Colonic mucosa (tissue), 4 donors: ENCODE results near the gene IRF4. TPM values are rescaled to one million over a fixed set of nuclear protein-coding genes. Genes with fewer than 3 reads are reported as not detected.
"Not testable (repeated sequence)": the region's sequence is repeated elsewhere in the genome, so short reads cannot be mapped to it uniquely, and the experiment has no call there.

Source experiments
- DNase-seq: peaks from one replicate; pipeline ENCODE4 v3.0.0-alpha.2; 2020
- H3K27ac ChIP-seq: fragments of 200-600 bp; one replicate; pipeline ENCODE4 v1.8.0; 2021
- H3K27me3 ChIP-seq: fragments of 200-600 bp; one replicate; pipeline ENCODE4 v1.8.0; 2021
- H3K36me3 ChIP-seq: fragments of 200-600 bp; one replicate; pipeline ENCODE4 v1.8.0; 2021
- H3K4me1 ChIP-seq: fragments of 200-600 bp; one replicate; pipeline ENCODE4 v1.8.0; 2021; ENCODE audit warnings: mild to moderate bottlenecking
- H3K4me3 ChIP-seq: fragments of 200-600 bp; one replicate; pipeline ENCODE4 v1.8.0; 2021
- H3K9ac ChIP-seq, 2 donors: one replicate each; pipeline ENCODE4 v1.7.0; 2013; ENCODE audit warnings: control low read depth in 2 of 2, low read depth in 2 of 2, low read length in 2 of 2
- H3K9me3 ChIP-seq: fragments of 200-600 bp; one replicate; pipeline ENCODE4 v1.8.0; 2021
- intact Hi-C: fragments of 100-400 bp; cut with DNase I; formaldehyde crosslinking; loops from one replicate; pipeline ENCODE4 v1.14.1; 2022
- total RNA-seq, 2 donors: library from RNA; stranded (reverse); fragmentation: NEBNext Ultra II Directional in 1 of 2; extraction: Animal tissue kit (Norgen Biotek cat#: 25700) in 1 of 2; gene quantifications; one replicate each; pipeline ENCODE4 v1.2.1, GENCODE V29; 2021
- TF ChIP-seq, protein P1 (sequence below): fragments of 200-600 bp; IDR thresholded peaks from one replicate; pipeline ENCODE4 v1.8.0; 2022; ENCODE audit warnings: antibody characterized with exemption, mild to moderate bottlenecking
- donor health status: healthy.
- donor health status: DM: no; HTN: no; CAD: no.
- donor health status: DM: no; HTN: no; CAD: no.

Gene IRF4
- total RNA-seq, 2 donors from 2014 or later, result 4.7 to 8.8 TPM

DNA sequence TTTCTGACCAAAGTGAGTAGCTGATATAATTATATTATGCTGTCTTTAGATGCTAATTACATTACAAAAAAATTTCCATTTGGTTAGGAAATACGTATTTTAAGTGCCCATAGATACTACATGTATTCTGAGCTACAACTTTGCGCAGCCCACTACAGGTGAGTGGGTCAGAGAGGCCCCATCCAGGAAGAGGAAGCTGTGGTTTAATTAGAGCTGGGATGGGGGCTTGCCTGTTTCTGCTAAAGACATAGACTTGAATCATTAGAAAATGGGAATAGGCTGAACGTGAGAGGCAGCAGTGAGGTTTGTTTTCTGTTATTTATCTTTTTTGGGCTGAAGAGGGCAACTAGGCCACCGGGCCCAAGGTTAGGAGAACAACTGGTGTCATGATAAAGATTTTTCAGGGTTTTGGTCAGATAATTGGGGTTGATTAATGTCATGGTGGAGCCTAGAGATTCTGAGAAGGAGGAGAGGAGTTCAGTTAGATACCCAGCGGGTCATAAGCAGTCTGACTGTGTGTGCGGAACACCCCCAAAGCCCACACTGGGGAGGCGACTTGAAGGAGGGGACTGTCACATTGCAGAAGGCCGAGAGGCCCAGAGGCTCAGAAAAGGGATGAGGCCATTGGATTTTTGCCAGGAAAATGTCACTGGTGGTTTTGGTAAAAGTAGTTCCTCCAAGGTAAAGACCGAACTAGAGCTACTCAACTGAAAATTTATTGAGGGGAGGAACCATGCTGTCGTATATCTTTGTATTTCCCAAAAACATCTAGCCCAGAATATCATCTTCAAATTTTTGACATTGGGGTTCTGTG lies 14.5 kb upstream of the IRF4 start:
- Histone ChIP-seq H3K36me3 (no peaks in the 10 kb centered on the region), H3K9me3 (no peaks in the 10 kb centered on the region), H3K4me3 (no peak overlapping the region), H3K4me1 (no peaks in the 10 kb centered on the region), H3K9ac (no peak overlapping the region), H3K27me3 (no peaks in the 10 kb centered on the region), H3K27ac (no peak overlapping the region)
- intact Hi-C loops, result no loop called here
- TF ChIP-seq, protein P1, sequence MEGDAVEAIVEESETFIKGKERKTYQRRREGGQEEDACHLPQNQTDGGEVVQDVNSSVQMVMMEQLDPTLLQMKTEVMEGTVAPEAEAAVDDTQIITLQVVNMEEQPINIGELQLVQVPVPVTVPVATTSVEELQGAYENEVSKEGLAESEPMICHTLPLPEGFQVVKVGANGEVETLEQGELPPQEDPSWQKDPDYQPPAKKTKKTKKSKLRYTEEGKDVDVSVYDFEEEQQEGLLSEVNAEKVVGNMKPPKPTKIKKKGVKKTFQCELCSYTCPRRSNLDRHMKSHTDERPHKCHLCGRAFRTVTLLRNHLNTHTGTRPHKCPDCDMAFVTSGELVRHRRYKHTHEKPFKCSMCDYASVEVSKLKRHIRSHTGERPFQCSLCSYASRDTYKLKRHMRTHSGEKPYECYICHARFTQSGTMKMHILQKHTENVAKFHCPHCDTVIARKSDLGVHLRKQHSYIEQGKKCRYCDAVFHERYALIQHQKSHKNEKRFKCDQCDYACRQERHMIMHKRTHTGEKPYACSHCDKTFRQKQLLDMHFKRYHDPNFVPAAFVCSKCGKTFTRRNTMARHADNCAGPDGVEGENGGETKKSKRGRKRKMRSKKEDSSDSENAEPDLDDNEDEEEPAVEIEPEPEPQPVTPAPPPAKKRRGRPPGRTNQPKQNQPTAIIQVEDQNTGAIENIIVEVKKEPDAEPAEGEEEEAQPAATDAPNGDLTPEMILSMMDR, result no peak
- DNase-seq, result no peak

DNA sequence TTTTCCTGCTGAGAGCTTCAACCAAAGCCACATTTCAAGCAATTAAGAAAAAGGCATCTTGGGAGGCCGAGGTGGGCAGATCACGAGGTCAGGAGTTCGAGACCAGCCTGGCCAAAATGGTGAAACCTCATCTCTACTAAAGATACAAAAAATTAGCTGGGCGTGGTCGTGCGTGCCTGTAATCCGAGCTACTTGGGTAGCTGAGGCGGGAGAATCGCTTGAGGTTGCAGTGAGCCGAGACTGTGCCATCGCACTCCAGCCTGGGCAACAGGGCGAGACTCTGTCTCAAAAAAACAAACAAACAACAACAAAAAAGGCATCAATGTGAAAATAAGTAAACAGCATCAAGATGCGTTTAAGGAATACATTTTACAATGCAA lies 13.9 kb upstream of the IRF4 start:
- H3K9ac ChIP-seq, H3K9me3 ChIP-seq, H3K4me1 ChIP-seq, H3K36me3 ChIP-seq, H3K4me3 ChIP-seq, DNase-seq, H3K27ac ChIP-seq, H3K27me3 ChIP-seq, intact Hi-C loops: not testable (repeated sequence)

DNA sequence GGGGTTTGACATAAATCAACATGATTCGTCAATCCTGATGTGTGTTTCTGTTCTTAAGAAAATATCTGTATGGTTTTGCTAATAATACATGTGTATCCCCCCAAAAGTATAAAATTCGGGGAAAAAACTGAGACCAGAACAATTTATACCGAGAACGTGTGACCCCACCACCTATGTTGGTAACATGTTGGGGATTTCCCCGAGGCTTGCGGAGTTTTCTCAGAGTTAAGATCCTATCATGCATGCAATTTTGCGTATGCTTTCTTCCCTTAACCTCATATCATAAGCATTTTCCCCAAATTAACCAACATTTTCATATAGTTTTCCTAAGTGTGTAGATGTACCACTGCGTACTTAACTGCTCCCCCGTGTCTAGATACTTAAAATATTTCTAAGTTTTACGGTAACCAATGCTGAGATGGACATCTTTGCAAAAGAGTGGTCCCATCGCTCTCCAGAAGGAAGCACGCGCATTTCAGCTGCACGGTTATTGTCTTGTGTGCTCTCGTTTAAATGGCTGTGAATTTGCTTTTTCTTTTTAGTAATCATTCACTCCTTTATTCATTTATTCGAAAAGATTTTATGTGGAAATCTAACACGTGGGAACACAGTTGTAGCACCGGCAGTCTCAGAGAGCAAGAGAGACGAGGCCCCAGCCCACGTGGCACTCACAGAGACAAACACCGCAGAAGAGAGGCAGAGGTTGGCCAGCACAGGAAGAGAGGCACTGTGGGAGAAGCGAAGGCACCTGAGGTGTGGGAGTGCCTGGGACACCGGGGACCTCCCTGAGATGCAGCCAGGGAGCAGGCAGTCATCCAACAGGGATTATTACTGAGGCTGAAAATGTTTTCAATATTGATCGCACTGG lies 13.2 kb upstream of the IRF4 start:
- TF ChIP-seq, protein P1, result no peak
- intact Hi-C loops, result no loop called here
- Histone ChIP-seq H3K36me3 (no peaks in the 10 kb centered on the region), H3K27ac (no peak overlapping the region), H3K4me1 (no peaks in the 10 kb centered on the region), H3K9ac (no peak overlapping the region), H3K4me3 (no peak overlapping the region), H3K9me3 (no peaks in the 10 kb centered on the region), H3K27me3 (no peaks in the 10 kb centered on the region)
- DNase-seq, result no peak

DNA sequence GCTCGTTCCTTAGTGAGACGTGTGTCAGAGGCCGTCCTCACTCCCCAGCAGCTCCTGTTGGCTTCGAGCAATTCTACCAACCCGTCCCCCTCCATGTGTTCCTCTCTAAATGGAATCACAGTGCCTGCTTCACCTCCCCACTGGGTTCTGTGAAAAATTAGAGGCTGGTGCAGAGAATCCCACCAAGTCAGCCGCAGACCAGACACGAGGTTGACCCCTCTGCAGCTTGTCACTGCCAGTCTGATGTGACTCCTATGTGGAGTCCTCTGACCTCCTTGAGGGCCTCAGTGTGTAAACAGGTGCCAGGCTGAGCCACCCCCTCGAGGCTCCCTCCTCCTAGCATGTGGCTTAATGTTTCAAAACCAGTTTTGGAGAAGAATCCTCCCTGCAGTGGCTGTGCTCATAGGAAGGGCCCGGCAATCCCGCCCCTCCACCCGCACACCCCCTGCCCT lies 12.6 kb upstream of the IRF4 start:
- H3K4me1 ChIP-seq, result no peaks in the 10 kb centered on the region
- no peaks in the 10 kb centered on the region for H3K27me3 ChIP-seq
- no peak overlapping the region for H3K9ac ChIP-seq
- no peak for DNase-seq
- H3K36me3 ChIP-seq, result no peaks in the 10 kb centered on the region
- H3K27ac ChIP-seq, result no peak overlapping the region
- H3K4me3 ChIP-seq, result no peak overlapping the region
- H3K9me3 ChIP-seq, result no peaks in the 10 kb centered on the region
- TF ChIP-seq, protein P1, result no peak
- intact Hi-C loops, result no loop called here

DNA sequence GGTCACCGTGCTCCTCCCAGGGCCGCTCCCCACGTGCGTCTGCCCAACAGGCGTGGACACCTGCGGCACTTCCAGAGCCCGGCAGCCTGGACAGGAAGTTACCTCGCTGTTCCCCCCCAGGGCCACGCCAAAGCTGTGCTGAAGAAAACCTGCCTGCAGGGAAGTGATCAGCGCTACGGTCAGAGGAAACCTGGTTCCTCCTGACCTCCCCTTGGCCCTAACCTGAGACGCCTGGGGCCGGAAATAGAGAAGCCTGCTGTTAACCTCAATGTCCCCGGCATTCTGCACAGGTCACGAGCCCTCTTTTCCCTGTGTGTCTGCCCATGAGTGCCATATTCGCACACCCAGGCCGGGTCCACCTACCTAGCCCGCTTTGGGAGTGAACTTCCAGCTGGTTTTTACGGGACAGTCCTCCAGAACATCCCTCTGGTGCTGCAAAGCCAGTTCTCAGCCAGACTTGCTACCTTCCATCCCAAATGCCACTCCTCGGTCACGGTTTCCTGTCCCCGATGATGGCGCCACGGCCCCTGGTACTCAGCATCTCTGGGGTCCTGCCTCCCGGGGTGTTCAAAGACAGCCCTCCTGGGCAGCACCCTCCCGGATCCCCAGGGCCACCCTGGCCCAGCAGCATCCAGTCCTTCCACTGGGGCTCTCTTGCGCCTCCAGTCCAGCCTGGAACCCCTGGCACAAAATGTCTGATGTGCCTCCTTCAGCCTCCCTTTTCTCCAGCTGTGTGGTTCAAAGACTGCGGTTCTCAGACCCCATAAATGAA lies 12.0 kb upstream of the IRF4 start:
- Histone ChIP-seq H3K9me3 (no peaks in the 10 kb centered on the region), H3K4me1 (no peaks in the 10 kb centered on the region), H3K4me3 (no peak overlapping the region), H3K9ac (no peak overlapping the region), H3K27ac (no peak overlapping the region), H3K36me3 (no peaks in the 10 kb centered on the region), H3K27me3 (no peaks in the 10 kb centered on the region)
- TF ChIP-seq, protein P1, result no peak
- intact Hi-C loops, result no loop called here
- DNase-seq, result no peak
